ENCODE results near the gene KNTC1.

KNTC1 gene

GRCh38 chr12:122656298-122656697, 129.2 kb downstream of the KNTC1 start:
- DNase-seq (ENCODE audit: low read depth): no peak
- TF ChIP-seq, protein P1, sequence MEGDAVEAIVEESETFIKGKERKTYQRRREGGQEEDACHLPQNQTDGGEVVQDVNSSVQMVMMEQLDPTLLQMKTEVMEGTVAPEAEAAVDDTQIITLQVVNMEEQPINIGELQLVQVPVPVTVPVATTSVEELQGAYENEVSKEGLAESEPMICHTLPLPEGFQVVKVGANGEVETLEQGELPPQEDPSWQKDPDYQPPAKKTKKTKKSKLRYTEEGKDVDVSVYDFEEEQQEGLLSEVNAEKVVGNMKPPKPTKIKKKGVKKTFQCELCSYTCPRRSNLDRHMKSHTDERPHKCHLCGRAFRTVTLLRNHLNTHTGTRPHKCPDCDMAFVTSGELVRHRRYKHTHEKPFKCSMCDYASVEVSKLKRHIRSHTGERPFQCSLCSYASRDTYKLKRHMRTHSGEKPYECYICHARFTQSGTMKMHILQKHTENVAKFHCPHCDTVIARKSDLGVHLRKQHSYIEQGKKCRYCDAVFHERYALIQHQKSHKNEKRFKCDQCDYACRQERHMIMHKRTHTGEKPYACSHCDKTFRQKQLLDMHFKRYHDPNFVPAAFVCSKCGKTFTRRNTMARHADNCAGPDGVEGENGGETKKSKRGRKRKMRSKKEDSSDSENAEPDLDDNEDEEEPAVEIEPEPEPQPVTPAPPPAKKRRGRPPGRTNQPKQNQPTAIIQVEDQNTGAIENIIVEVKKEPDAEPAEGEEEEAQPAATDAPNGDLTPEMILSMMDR (IDR thresholded peaks at IDR 0.05; ENCODE audit: control insufficient read depth, extremely low read depth, insufficient read depth): no peak
- no peak overlapping the region for H3K4me3 ChIP-seq (ENCODE audit: low read depth, low read length)

GRCh38 chr12:122659579-122659978, 132.5 kb downstream of the KNTC1 start:
- DNase-seq (ENCODE audit: low read depth): no peak
- H3K4me3 ChIP-seq (ENCODE audit: low read depth, low read length): no peak overlapping the region
- TF ChIP-seq, protein P1 (IDR thresholded peaks at IDR 0.05; ENCODE audit: control insufficient read depth, extremely low read depth, insufficient read depth): no peak

GRCh38 chr12:122661246-122661645, 134.2 kb downstream of the KNTC1 start:
- no peak overlapping the region for H3K4me3 ChIP-seq (ENCODE audit: low read depth, low read length)
- TF ChIP-seq, protein P1 (IDR thresholded peaks at IDR 0.05; ENCODE audit: control insufficient read depth, extremely low read depth, insufficient read depth): no peak
- no peak for DNase-seq (ENCODE audit: low read depth)

DNA sequence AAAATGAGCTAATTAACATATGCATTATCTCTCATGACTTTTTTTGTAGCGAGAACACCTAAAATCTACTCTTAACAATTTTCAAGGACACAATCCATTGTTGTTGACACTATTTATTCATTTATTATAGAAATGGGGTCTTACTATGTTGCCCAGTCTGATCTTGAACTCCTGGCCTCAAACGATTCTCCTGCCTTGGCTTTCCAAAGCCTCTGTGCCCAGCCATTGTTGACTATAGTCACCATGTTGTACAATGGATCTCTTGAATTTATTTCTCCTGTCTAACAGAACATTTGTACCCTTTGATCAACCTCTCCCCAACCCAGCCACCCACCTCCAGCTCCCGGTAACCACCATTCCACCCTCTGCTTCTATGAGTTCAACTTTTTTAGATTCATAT, 134.9 kb downstream of the KNTC1 start:
- no peak overlapping the region for H3K4me3 ChIP-seq (ENCODE audit: low read depth, low read length)
- no peak for DNase-seq (ENCODE audit: low read depth)
- TF ChIP-seq, protein P1 (IDR thresholded peaks at IDR 0.05; ENCODE audit: control insufficient read depth, extremely low read depth, insufficient read depth): no peak

DNA sequence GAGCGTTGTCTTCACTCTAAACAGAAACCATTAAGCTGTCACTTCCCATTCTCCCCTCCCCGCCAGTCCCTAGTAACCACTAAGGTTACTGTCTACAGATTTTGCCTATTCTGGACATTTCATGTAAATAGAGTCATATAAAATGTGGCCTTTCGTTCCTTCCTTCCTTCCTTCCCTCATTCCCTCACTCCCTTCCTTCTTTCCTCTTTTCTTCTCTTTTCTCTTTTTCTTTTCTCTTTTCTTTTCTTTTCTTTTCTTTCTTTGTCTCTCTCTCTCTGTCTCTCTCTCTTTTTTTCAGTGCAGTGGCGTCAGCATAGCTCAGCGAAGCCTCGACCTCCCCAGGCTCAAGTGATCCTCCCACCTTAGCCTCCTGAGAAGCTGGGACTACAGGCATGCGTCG, 138.3 kb downstream of the KNTC1 start:
- no peak overlapping the region for H3K4me3 ChIP-seq (ENCODE audit: low read depth, low read length)
- TF ChIP-seq, protein P1 (IDR thresholded peaks at IDR 0.05; ENCODE audit: control insufficient read depth, extremely low read depth, insufficient read depth): no peak
- no peak for DNase-seq (ENCODE audit: low read depth)

DNA sequence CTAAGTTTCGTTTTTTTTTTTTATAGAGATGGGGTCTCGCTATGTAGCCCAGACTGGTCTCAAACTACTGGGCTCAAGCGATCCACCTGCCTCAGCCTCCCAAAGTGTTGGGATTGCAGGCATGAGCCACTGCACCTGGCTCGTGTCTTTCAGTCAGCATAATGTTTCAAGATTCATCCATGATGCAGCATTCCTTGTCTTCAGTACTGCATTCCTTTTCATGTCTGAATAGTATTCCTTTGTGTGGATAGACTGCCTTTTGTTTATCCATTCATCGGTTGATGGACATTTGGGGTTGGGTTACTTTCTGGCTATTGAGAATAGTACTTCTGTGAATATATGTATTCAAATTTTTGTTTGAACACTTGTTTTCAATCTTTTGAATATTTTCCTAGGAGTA, 138.7 kb downstream of the KNTC1 start:
- TF ChIP-seq, protein P1 (IDR thresholded peaks at IDR 0.05; ENCODE audit: control insufficient read depth, extremely low read depth, insufficient read depth): no peak
- DNase-seq (ENCODE audit: low read depth): no peak
- H3K4me3 ChIP-seq (ENCODE audit: low read depth, low read length): no peak overlapping the region

DNA sequence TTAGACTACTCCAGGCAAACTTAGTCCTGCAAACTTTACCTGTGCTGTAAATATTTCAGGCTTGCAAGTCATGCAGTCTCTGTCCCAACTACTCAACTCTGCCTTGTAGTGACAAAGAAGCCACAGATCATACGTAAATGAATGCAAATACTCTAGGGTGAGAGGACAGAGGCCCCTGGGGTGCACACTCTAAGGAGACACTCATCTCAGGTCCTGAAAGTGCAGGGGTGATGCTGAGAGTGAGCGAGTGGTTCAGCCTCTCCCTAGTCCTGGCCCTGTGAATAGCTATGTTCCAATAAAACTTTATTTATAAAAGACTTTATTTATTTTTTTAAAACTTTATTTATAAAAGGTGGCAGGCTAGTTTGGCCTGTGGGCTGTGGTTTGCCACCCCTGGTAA, 141.2 kb downstream of the KNTC1 start:
- no peak overlapping the region for H3K4me3 ChIP-seq (ENCODE audit: low read depth, low read length)
- TF ChIP-seq, protein P1 (IDR thresholded peaks at IDR 0.05; ENCODE audit: control insufficient read depth, extremely low read depth, insufficient read depth): no peak
- DNase-seq (ENCODE audit: low read depth): no peak
